Adipocyte (in vitro differentiated cells): ENCODE results near the gene BCAR1.
"Not testable (repeated sequence)": the region's sequence is repeated elsewhere in the genome, so short reads cannot be mapped to it uniquely, and the experiment has no call there.

Source experiments
- DNase-seq: peaks from one replicate; pipeline ENCODE4 v3.0.0-alpha.2; 2015; ENCODE audit warnings: low read depth
- H3K27me3 ChIP-seq: replicated peaks from 2 replicates; pipeline ENCODE4 v1.7.0; 2013; ENCODE audit warnings: mild to moderate bottlenecking, low read length, moderate library complexity; ENCODE audit not compliant: control insufficient read depth, insufficient read depth
- H3K36me3 ChIP-seq: 2 replicates; pipeline ENCODE4 v1.7.0; 2013; ENCODE audit warnings: low read length, mild to moderate bottlenecking, moderate library complexity; ENCODE audit not compliant: control insufficient read depth, insufficient read depth, severe bottlenecking
- H3K4me1 ChIP-seq: 2 replicates; pipeline ENCODE4 v1.7.0; 2013; ENCODE audit warnings: mild to moderate bottlenecking, low read length, moderate library complexity; ENCODE audit not compliant: control insufficient read depth, insufficient read depth
- H3K4me3 ChIP-seq: 2 replicates; pipeline ENCODE4 v1.7.0; 2013; ENCODE audit warnings: mild to moderate bottlenecking, low read length, moderate library complexity
- H3K9ac ChIP-seq: 2 replicates; pipeline ENCODE4 v1.7.0; 2013; ENCODE audit warnings: mild to moderate bottlenecking, low read length, moderate library complexity
- H3K9me3 ChIP-seq: 2 replicates; pipeline ENCODE4 v1.7.0; 2013; ENCODE audit warnings: mild to moderate bottlenecking, low read length, moderate library complexity; ENCODE audit not compliant: control insufficient read depth

The BCAR1 gene

GRCh38 chr16:75242436-75243078 is 8.9 kb downstream of the BCAR1 start:
- H3K27me3 ChIP-seq, H3K4me3 ChIP-seq, H3K9me3 ChIP-seq, H3K9ac ChIP-seq, DNase-seq: not testable (repeated sequence)
- Histone ChIP-seq H3K36me3 (peaks cover 22% of the 10 kb centered on the region), H3K4me1 (peaks cover 74% of the 10 kb centered on the region)

GRCh38 chr16:75241955-75242354 is 9.5 kb downstream of the BCAR1 start:
- Histone ChIP-seq H3K4me3 (no peak overlapping the region), H3K27me3 (no peaks in the 10 kb centered on the region), H3K9me3 (no peaks in the 10 kb centered on the region), H3K4me1 (peaks cover 70% of the 10 kb centered on the region), H3K9ac (no peak overlapping the region), H3K36me3 (peaks cover 22% of the 10 kb centered on the region)
- DNase-seq = no peak

GRCh38 chr16:75241412-75241811 is 10.0 kb downstream of the BCAR1 start:
- H3K36me3 ChIP-seq = peaks cover 26% of the 10 kb centered on the region
- H3K4me3 ChIP-seq = no peak overlapping the region
- no peak for DNase-seq
- no peaks in the 10 kb centered on the region for H3K27me3 ChIP-seq
- no peak overlapping the region for H3K9ac ChIP-seq
- no peaks in the 10 kb centered on the region for H3K9me3 ChIP-seq
- H3K4me1 ChIP-seq = peaks cover 65% of the 10 kb centered on the region

- H3K4me1 ChIP-seq = peaks cover 57% of the 10 kb centered on the region
- H3K36me3 ChIP-seq = peaks cover 34% of the 10 kb centered on the region
- H3K9me3 ChIP-seq, H3K4me3 ChIP-seq, DNase-seq, H3K27me3 ChIP-seq: not testable (repeated sequence)
- peak overlapping the region; percentile 64 for H3K9ac ChIP-seq
Observed at GRCh38 chr16:75240633-75241032, 10.8 kb downstream of the BCAR1 start.

- Histone ChIP-seq H3K27me3 (no peaks in the 10 kb centered on the region), H3K9ac (peak overlapping the region; percentile 64), H3K4me3 (no peak overlapping the region), H3K4me1 (peaks cover 47% of the 10 kb centered on the region), H3K36me3 (peaks cover 44% of the 10 kb centered on the region), H3K9me3 (no peaks in the 10 kb centered on the region)
- DNase-seq = no peak
Observed at GRCh38 chr16:75239542-75240122, 11.8 kb downstream of the BCAR1 start.

- Histone ChIP-seq H3K27me3 (no peaks in the 10 kb centered on the region), H3K9me3 (no peaks in the 10 kb centered on the region), H3K9ac (peak overlapping the region; percentile 64), H3K4me3 (no peak overlapping the region), H3K4me1 (peaks cover 47% of the 10 kb centered on the region), H3K36me3 (peaks cover 50% of the 10 kb centered on the region)
- DNase-seq = peak; percentile 56
Observed at GRCh38 chr16:75238853-75239541, 12.4 kb downstream of the BCAR1 start.

- DNase-seq = peak; percentile 95
Observed at GRCh38 chr16:75238132-75238852, 13.1 kb downstream of the BCAR1 start.

GRCh38 chr16:75237398-75238131 is 13.9 kb downstream of the BCAR1 start:
- peaks cover 60% of the 10 kb centered on the region for H3K36me3 ChIP-seq

More at GRCh38 chr16:75238132-75238852, 13.1 kb downstream of the BCAR1 start:
- H3K4me1 ChIP-seq = peaks cover 45% of the 10 kb centered on the region
- peak overlapping the region; percentile 40 for H3K4me3 ChIP-seq
- peak overlapping the region; percentile 64 for H3K9ac ChIP-seq
- no peaks in the 10 kb centered on the region for H3K9me3 ChIP-seq
- no peaks in the 10 kb centered on the region for H3K27me3 ChIP-seq
- H3K36me3 ChIP-seq = peaks cover 54% of the 10 kb centered on the region

GRCh38 chr16:75236736-75237397 is 14.6 kb downstream of the BCAR1 start:
- H3K9me3 ChIP-seq = no peaks in the 10 kb centered on the region
- no peak for DNase-seq
- no peaks in the 10 kb centered on the region for H3K27me3 ChIP-seq
- peak overlapping the region; percentile 64 for H3K9ac ChIP-seq
- peaks cover 57% of the 10 kb centered on the region for H3K36me3 ChIP-seq
- H3K4me1 ChIP-seq = peaks cover 45% of the 10 kb centered on the region
- no peak overlapping the region for H3K4me3 ChIP-seq

More at GRCh38 chr16:75237398-75238131, 13.9 kb downstream of the BCAR1 start:
- H3K27me3 ChIP-seq = no peaks in the 10 kb centered on the region
- no peak for DNase-seq
- H3K9me3 ChIP-seq = no peaks in the 10 kb centered on the region
- H3K4me3 ChIP-seq = peak overlapping the region; percentile 40
- peak overlapping the region; percentile 64 for H3K9ac ChIP-seq
- peaks cover 45% of the 10 kb centered on the region for H3K4me1 ChIP-seq

- no peak overlapping the region for H3K9ac ChIP-seq
- H3K36me3 ChIP-seq = peaks cover 54% of the 10 kb centered on the region
- peaks cover 45% of the 10 kb centered on the region for H3K4me1 ChIP-seq
- no peak overlapping the region for H3K4me3 ChIP-seq
- H3K9me3 ChIP-seq = no peaks in the 10 kb centered on the region
- no peak for DNase-seq
- H3K27me3 ChIP-seq = no peaks in the 10 kb centered on the region
Observed at GRCh38 chr16:75236232-75236631, 15.2 kb downstream of the BCAR1 start.
